NCI-H69 (cell line): ENCODE data around the gene CERS4.
"Not testable (repeated sequence)": the region's sequence is repeated elsewhere in the genome, so short reads cannot be mapped to it uniquely, and the experiment has no call there.

Experiments
- DNase-seq: peaks from one replicate; lab custom pipeline; 2025; lab: John Stamatoyannopoulos, UW

The CERS4 gene

GRCh38 chr19:8262431-8262830, 53.3 kb downstream of the CERS4 start:
- no peak for DNase-seq

GRCh38 chr19:8264248-8264647, 55.1 kb downstream of the CERS4 start:
- not testable (repeated sequence) for DNase-seq

GRCh38 chr19:8265872-8266271, 56.7 kb downstream of the CERS4 start:
- DNase-seq, result no peak

- no peak for DNase-seq
Observed at GRCh38 chr19:8269724-8270123, 60.6 kb downstream of the CERS4 start.

GRCh38 chr19:8276508-8276907, 67.3 kb downstream of the CERS4 start:
- not testable (repeated sequence) for DNase-seq

GRCh38 chr19:8291337-8291736, 82.2 kb downstream of the CERS4 start:
- not testable (repeated sequence) for DNase-seq

GRCh38 chr19:8302357-8302691, 93.2 kb downstream of the CERS4 start:
- DNase-seq, result peak; percentile 30

GRCh38 chr19:8302734-8303133, 93.6 kb downstream of the CERS4 start:
- DNase-seq, result no peak

- DNase-seq, result no peak
Observed at GRCh38 chr19:8304841-8305621, 95.9 kb downstream of the CERS4 start.

- DNase-seq, result no peak
Observed at GRCh38 chr19:8305798-8306197, 96.6 kb downstream of the CERS4 start.

- DNase-seq, result no peak
Observed at GRCh38 chr19:8306235-8307054, 97.3 kb downstream of the CERS4 start.

GRCh38 chr19:8307400-8307964, 98.3 kb downstream of the CERS4 start:
- DNase-seq, result peak; percentile 58

- DNase-seq, result peak; percentile 98
Observed at GRCh38 chr19:8307965-8308866, 99.0 kb downstream of the CERS4 start, which contains the start of gene CD320. Gene CD320, minus strand, starts transcription at chr19:8308358. Its CDS starts 68 bp downstream, at chr19:8308290.

- DNase-seq, result no peak
Observed at GRCh38 chr19:8308891-8309291, 99.7 kb downstream of the CERS4 start.

GRCh38 chr19:8310342-8311055, 101.3 kb downstream of the CERS4 start:
- DNase-seq, result no peak

GRCh38 chr19:8311461-8312260, 102.5 kb downstream of the CERS4 start:
- DNase-seq, result peak; percentile 91
